GM18519 (cell line): ENCODE results near the gene IMP3.
A peak's percentile ranks its signal among the peaks of the same experiment; 100 is the strongest.
"Not testable (repeated sequence)": the region's sequence is repeated elsewhere in the genome, so short reads cannot be mapped to it uniquely, and the experiment has no call there.

ENCODE experiments used
- ATAC-seq: cut with Tn5 transposase; IDR thresholded peaks from one replicate; pipeline ENCODE4 v1.9.1; 2021; ENCODE audit warnings: mild to moderate bottlenecking, moderate library complexity; ENCODE audit not compliant: unreplicated experiment, low FRiP score

IMP3 gene

GRCh38 chr15:75651810-75652543 is 12.0 kb upstream of the IMP3 start:
- ATAC-seq = no peak

DNA sequence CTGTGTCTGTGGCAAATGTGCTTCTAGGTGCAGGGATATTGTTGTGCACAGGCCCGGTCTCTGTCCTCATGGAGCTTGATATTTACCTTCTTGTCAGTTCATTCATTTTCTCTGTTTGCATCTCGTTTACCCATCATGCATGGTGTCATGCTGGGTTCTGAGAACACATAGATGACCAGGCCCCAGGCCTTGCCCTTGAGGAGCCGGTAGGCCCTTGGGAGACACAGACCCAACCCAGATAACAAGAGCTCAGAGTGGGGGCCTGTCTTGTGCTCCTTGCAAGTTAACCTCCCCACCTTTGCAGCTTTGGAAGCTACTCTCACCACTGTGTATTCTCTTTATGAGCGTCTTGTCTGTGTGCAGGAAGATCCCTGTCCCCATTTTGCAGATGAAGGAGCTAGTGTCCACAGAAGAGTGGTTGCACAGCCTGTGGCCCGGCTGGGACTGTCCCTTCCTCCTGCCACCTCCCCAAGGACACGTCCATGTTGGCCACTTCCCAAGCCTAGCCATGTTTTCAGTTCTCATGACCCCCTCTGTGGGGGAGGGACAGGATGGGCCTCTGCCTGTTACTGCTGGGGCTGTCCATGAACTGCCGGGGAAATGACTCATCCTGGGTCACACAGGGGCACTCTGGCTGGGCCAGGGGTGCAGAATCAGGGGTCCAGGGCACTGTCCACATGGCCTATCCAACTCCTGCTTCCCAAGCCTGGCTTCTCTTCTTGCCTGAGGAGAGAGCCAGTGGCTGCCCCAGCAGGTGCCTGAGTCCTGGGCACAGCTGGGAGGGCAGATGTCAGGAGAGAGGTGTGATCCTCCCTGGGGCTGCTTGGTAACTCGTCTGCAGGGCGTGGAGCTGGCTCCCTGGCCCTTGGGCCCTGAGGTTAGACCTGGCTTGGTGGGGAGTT is 11.1 kb upstream of the IMP3 start:
- ATAC-seq = no peak

DNA sequence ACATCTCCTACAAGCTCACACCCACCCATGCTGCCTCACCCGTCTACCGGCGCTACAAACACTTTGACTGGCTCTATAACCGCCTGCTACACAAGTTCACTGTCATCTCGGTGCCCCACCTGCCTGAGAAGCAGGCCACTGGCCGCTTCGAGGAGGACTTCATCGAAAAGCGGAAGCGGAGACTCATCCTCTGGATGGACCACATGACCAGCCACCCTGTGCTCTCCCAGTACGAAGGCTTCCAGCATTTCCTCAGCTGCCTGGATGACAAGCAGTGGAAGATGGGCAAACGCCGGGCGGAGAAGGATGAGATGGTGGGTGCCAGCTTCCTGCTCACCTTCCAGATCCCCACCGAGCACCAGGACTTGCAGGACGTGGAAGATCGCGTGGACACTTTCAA is 9.8 kb upstream of the IMP3 start:
- no peak for ATAC-seq

DNA sequence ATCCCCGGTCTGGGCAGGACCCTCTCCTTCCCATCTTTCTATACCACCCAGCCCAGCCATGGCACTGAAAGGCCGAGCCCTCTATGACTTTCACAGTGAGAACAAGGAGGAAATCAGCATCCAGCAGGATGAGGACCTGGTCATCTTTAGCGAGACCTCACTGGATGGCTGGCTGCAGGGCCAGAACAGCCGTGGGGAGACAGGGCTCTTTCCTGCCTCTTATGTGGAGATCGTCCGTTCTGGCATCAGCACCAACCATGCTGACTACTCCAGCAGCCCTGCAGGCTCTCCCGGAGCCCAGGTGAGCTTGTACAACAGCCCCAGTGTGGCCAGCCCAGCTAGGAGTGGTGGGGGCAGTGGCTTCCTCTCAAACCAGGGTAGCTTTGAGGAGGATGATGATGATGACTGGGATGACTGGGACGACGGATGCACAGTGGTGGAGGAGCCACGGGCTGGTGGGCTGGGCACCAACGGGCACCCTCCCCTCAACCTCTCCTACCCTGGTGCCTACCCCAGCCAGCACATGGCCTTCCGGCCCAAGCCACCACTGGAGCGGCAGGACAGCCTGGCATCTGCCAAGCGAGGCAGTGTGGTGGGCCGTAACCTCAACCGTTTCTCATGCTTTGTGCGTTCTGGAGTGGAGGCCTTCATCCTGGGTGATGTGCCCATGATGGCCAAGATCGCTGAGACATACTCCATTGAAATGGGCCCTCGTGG is 9.2 kb upstream of the IMP3 start:
- no peak for ATAC-seq

GRCh38 chr15:75648156-75649000 is 8.4 kb upstream of the IMP3 start:
- ATAC-seq = no peak

DNA sequence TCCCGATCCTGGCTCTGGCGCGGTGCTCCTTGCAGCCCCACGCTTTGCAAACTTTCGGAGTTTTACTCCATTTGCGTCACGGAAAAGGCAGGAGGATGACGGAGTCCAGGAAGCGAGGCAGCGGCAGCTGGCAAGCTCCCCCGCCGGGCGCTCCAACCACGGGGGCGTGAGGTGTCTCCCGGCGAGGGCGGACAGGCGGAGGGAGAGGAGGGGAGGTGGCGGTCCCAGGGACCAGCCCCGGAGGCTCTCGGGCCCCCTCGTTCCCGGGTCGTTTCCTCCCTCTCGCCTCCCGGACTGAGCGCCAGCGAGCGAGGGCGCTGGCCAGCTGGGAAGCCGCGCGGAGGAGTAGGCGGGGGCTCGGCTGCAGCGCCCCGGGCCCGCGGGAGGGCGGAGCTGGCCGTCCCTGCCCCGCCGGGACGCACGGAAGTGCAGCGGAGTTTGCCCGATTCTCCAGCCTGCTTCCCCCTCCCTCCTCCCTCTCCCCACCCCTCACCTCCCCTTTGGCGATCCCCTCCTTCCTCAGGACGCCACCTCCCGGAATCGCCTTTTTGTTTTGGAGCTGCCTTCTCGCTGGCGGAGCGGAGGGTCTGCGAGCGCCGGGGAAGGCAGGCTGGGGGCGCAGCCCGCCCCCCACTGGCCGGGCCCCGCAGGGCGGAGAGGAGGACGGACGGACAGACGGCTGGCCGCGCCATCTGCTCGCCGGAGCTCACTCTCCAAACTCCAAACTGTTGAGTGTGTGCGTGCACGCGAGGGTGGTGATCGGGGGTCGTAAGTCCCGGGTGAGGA is 7.5 kb upstream of the IMP3 start, which contains the start of gene SNX33:
Gene SNX33 (plus strand): TSS at position 543 of the 786 bp plus-strand sequence. CDS start 1,191 bp downstream, outside the sequence.
- no peak for ATAC-seq

DNA sequence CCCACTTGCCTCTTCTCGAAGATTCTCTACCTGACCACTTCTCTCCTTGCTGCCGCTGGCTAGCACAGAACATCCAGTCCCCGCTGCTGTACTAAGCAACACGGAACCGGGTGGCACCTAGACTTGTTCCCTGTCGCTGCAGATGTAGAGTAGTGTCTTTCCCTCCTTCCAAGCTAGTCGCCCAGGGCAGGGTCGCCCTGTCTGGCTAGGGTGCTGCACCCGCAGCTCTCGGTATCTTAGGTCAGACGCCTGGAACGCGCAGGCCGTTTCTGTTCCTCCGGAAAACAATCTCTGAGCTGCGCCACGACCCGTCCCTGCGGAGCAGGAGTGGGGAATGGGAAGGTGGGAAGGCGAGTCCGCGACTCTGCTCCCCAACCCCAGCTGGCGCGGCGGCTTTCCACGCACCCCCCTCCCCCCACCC is 6.9 kb upstream of the IMP3 start:
- no peak for ATAC-seq

GRCh38 chr15:75646112-75646943 is 6.3 kb upstream of the IMP3 start:
- ATAC-seq = no peak

DNA sequence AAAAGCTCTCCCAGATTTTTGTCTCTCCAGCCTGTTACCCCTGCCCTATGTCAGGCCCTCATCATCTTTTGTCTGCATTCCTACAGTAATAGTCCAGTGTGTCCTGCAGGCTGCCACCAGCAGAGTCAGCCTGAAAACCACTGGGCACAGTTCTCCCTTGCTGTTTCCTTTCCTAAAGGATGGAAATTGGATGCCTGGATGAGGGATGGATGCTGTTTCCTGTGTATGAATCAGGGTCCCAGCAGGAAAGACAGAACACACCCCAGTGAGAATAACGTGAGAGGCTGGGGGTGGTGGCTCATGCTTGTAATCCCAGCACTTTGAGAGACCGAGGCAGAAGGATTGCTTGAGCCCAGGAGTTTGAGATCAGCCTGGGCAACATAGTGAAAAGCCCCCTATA is 4.4 kb upstream of the IMP3 start:
- ATAC-seq = no peak

DNA sequence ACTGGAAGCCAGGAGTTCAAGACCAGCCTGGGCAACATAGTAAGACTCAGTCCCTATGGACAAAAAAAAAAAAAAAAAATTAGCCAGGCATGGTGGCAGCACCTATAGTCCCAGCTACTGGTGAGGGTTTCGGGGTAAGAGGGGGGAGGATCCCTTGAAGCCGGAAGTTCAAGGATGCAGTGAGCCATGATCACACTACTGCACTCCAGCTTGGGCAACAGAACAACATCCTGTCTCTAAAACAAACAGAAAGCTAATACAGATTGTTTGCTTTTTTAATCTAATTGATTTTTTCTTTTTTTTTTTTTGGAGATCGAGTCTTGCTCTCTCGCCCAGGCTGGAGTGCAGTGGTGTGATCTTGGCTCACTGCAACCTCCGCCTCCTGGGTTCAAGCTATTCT is 1.6 kb upstream of the IMP3 start:
- no peak for ATAC-seq

- ATAC-seq = no peak
Observed at GRCh38 chr15:75641179-75641503, 1.1 kb upstream of the IMP3 start.

- ATAC-seq = peak; percentile 18
Observed at GRCh38 chr15:75640483-75641178, 607 bp upstream of the IMP3 start.

DNA sequence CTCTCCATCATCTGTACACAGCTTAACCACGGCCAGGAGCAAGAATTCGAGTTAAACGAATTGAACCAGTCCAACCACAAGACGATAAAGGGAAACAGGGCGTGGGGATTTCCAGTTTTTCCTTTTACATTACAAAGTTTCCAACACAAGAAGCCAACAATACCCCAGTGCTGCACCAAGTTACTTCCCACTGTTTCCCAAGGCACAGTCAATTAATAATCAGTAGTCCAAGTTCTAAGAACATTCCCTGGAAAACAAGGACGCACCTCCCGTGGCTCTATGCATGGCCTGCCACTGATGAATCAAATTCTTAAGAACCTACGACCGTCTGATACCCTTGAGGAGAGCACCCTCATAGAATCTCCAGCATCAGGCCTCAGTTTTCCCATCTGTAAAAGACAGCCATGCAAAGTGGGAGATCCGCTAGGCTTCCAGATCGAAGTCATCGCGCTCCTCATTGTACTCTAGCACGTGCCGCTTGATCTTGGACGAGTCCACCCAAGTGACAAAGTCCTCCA is 774 bp downstream of the IMP3 start:
- no peak for ATAC-seq

DNA sequence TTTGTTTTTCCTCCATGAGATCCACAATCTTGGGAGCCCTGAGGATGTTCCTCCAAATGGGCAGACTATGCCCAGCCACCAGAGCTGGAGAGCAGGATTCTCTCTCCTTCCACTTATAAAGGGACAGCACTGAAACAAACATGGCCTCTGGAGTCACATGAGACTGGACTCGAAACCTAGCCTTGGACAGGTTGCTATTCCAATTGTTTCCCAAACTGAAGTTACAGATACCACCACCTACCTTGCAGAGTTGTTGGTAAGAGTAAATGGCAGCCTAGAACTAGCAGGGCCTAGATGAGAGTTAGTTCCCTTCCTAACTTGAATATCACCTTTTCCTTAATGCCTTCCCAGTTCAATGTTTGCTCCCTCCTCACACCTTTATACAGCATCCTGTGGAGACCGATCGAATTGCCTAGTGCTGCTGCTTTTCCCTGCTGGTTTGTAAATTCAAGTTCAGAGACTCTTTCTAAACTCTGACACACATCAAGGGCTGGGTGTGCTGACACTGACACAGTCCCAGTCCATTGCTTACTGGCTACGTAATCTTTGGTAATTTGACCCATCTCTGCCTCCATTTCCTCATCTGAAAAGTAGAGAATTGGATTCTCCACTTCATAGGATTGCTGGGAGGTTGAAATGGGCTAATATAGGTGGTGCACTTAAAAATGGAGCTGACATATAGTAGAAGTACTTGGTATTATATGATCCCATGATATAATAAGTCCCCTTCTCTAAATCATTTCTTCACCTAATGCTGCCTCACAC is 2.6 kb downstream of the IMP3 start:
- no peak for ATAC-seq

- no peak for ATAC-seq
Observed at GRCh38 chr15:75636026-75636425, 4.0 kb downstream of the IMP3 start.

- ATAC-seq = not testable (repeated sequence)
Observed at GRCh38 chr15:75633922-75634321, 6.1 kb downstream of the IMP3 start.

GRCh38 chr15:75631935-75632334 is 8.1 kb downstream of the IMP3 start:
- no peak for ATAC-seq
